Keratinocyte (primary cell): ENCODE data around the gene CDCA3. TPM values are rescaled to one million over a fixed set of nuclear protein-coding genes. Genes with fewer than 3 reads are reported as not detected.

Source experiments
- DNase-seq: peaks from one replicate; pipeline ENCODE4 v3.0.0-alpha.2; 2011; ENCODE audit warnings: low read depth, missing footprints, low spot score
- FAIRE-seq: peaks from 2 replicates; lab custom pipeline; 2011; peaks lifted over from hg19 to GRCh38; lab: Jason Lieb, UNC
- H2AFZ ChIP-seq: 2 replicates; pipeline ENCODE4 v1.6.0; 2012; ENCODE audit warnings: low read length, control low read depth, inconsistent platforms; ENCODE audit not compliant: control insufficient read depth
- H3K27ac ChIP-seq: 2 replicates; pipeline ENCODE4 v1.5.1; 2011; ENCODE audit warnings: low read length; ENCODE audit not compliant: control insufficient read depth, insufficient read depth
- H3K27me3 ChIP-seq: 3 replicates; pipeline ENCODE4 v1.6.0; 2011; ENCODE audit warnings: low read length; ENCODE audit not compliant: control insufficient read depth, insufficient read depth; ENCODE audit errors: extremely low read depth
- H3K36me3 ChIP-seq, 2 experiments: 2 replicates in 1 of 2; 3 replicates in 1 of 2; pipeline ENCODE4 v1.5.1; 2011; ENCODE audit warnings: low read length in 2 of 2, mild to moderate bottlenecking in 1 of 2; ENCODE audit not compliant: control insufficient read depth in 2 of 2, insufficient read depth in 2 of 2; ENCODE audit errors: extremely low read depth in 1 of 2
- H3K4me1 ChIP-seq: 3 replicates; pipeline ENCODE4 v1.5.1; 2011; ENCODE audit warnings: low read length; ENCODE audit not compliant: control insufficient read depth, insufficient read depth; ENCODE audit errors: extremely low read depth
- H3K4me2 ChIP-seq: 3 replicates; pipeline ENCODE4 v1.6.0; 2011; ENCODE audit warnings: low read depth, low read length; ENCODE audit not compliant: control insufficient read depth, insufficient read depth; ENCODE audit errors: extremely low read depth
- H3K4me3 ChIP-seq, 3 experiments: fragments of 200-600 bp in 1 of 3; sonication (generic) in 1 of 3; 2 replicates in 2 of 3; 3 replicates in 1 of 3; pipeline ENCODE4 v1.5.1; 2011 to 2016; ENCODE audit warnings: low read length in 3 of 3, mild to moderate bottlenecking in 3 of 3, control low read depth in 2 of 3, inconsistent platforms in 1 of 3, low read depth in 1 of 3, mixed read lengths in 1 of 3, mixed run types in 1 of 3, moderate library complexity in 1 of 3; ENCODE audit not compliant: control insufficient read depth in 2 of 3, insufficient read depth in 2 of 3; ENCODE audit errors: extremely low read depth in 1 of 3
- H3K79me2 ChIP-seq: 2 replicates; pipeline ENCODE4 v1.6.0; 2012; ENCODE audit warnings: low read length; ENCODE audit not compliant: control insufficient read depth, insufficient read depth
- H3K9ac ChIP-seq: 3 replicates; pipeline ENCODE4 v1.6.0; 2011; ENCODE audit warnings: low read length; ENCODE audit not compliant: control insufficient read depth, insufficient read depth; ENCODE audit errors: extremely low read depth
- H3K9me1 ChIP-seq: 3 replicates; pipeline ENCODE4 v1.6.0; 2011; ENCODE audit warnings: low read length; ENCODE audit not compliant: control insufficient read depth, insufficient read depth; ENCODE audit errors: extremely low read depth
- H3K9me3 ChIP-seq: 2 replicates; pipeline ENCODE4 v1.5.1; 2012; ENCODE audit warnings: low read depth, low read length; ENCODE audit not compliant: control insufficient read depth
- H4K20me1 ChIP-seq: 3 replicates; pipeline ENCODE4 v1.6.0; 2011; ENCODE audit warnings: low read length; ENCODE audit not compliant: control insufficient read depth, insufficient read depth; ENCODE audit errors: extremely low read depth
- EZH2 ChIP-seq: IDR thresholded peaks from one replicate; pipeline ENCODE4 v1.6.1; 2012; ENCODE audit warnings: inconsistent platforms, mild to moderate bottlenecking, low read length, moderate library complexity
- dilution Hi-C: fragments of 300-500 bp; cut with MboI; formaldehyde crosslinking; loops from one replicate; pipeline ENCODE4 v1.7.0; 2020; ENCODE audit warnings: low sequenced_read_pairs; ENCODE audit not compliant: extremely low pct_ligation_motif_present
- polyA plus RNA-seq, 5 experiments: library from polyadenylated mRNA; depleted of rRNA in 3 of 5; stranded (reverse) in 3 of 5; stranded (forward) in 1 of 5; unstranded in 1 of 5; fragments of >200 nt; gene quantifications; 1 replicate in 1 of 5; 2 replicates in 3 of 5; 3 replicates in 1 of 5; pipeline versions ENCODE4 v1.2.1 to v1.2.3, GENCODE V29; 2011 to 2012; ENCODE audit warnings: missing spikeins in 2 of 5, low read depth in 1 of 5, low replicate concordance in 1 of 5
- TF ChIP-seq, protein P1 (sequence below), 3 experiments: IDR thresholded peaks in 1 of 3; conservative IDR thresholded peaks in 1 of 3; optimal IDR thresholded peaks in 1 of 3; 2 replicates in 2 of 3; 3 replicates in 1 of 3; pipeline versions ENCODE3 to v1.5.1; 2011; ENCODE audit warnings: low read length in 3 of 3, mild to moderate bottlenecking in 3 of 3, moderate library complexity in 2 of 3, control low read depth in 1 of 3, inconsistent platforms in 1 of 3; ENCODE audit not compliant: insufficient read depth in 2 of 3; ENCODE audit errors: extremely low read depth in 1 of 3

The CDCA3 gene
- polyA plus RNA-seq, 1 donor (not counting 4 experiments of a cell fraction or from before 2014, with no cell fraction given): 15.0 TPM

DNA sequence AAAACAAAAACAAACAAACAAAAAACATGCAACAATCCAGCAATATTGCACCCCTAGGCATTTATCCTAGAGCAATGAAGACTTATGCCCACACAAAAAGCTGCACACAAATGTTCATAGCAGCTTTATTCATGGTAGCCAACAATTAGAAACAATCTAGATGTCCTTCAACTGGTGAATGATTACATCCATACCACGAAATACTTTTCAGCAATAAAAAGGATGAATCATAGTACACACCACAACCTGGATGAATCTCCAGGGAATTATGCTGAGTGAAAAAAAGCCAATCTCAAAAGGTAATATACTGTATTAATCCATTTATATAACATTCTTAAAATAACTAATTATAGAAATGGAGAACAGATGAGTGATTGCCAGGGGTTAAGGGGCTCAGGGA lies 43.9 kb downstream of the CDCA3 start:
- TF ChIP-seq, protein P1, sequence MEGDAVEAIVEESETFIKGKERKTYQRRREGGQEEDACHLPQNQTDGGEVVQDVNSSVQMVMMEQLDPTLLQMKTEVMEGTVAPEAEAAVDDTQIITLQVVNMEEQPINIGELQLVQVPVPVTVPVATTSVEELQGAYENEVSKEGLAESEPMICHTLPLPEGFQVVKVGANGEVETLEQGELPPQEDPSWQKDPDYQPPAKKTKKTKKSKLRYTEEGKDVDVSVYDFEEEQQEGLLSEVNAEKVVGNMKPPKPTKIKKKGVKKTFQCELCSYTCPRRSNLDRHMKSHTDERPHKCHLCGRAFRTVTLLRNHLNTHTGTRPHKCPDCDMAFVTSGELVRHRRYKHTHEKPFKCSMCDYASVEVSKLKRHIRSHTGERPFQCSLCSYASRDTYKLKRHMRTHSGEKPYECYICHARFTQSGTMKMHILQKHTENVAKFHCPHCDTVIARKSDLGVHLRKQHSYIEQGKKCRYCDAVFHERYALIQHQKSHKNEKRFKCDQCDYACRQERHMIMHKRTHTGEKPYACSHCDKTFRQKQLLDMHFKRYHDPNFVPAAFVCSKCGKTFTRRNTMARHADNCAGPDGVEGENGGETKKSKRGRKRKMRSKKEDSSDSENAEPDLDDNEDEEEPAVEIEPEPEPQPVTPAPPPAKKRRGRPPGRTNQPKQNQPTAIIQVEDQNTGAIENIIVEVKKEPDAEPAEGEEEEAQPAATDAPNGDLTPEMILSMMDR (optimal IDR thresholded peaks at IDR 0.05 in 1 of 3, IDR thresholded peaks at IDR 0.05 in 1 of 3, conservative IDR thresholded peaks at IDR 0.05 in 1 of 3; ENCODE audit: extremely low read depth in 1 of 3, insufficient read depth in 2 of 3, low read length in 3 of 3): no peak
- no peak for TF ChIP-seq EZH2
- FAIRE-seq: no peak
- dilution Hi-C loops: no loop called here
- Histone ChIP-seq H3K4me3 (no peak overlapping the region), H2AFZ (no peak overlapping the region), H3K36me3 (no peaks in the 10 kb centered on the region), H3K9me3 (no peaks in the 10 kb centered on the region), H3K4me1 (no peaks in the 10 kb centered on the region), H3K79me2 (no peaks in the 10 kb centered on the region), H3K27me3 (peaks cover 5% of the 10 kb centered on the region), H4K20me1 (no peaks in the 10 kb centered on the region), H3K4me2 (no peak overlapping the region), H3K27ac (no peak overlapping the region), H3K9me1 (no peaks in the 10 kb centered on the region), H3K9ac (no peak overlapping the region)
- DNase-seq: no peak

DNA sequence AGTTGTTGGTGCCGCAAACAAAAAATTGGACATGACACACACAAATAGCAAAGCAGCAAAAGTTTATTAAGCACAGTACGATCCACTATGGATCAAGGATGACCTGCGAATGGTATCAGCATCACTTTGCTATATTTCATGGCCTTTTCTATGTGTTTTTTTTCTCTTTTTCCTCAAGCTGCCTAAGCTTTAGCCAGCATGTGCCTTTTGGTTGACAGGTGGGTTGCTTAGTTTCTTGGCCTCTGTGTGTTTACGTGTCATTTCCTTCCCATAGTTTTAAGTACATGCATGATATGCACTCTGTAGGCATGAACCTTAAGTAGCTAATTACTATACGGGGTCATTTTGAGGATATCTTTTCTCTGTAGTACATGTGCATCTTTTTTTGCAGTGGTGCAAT lies 51.9 kb downstream of the CDCA3 start:
- H3K9me3 ChIP-seq: no peaks in the 10 kb centered on the region
- no peak overlapping the region for H3K9ac ChIP-seq
- no peaks in the 10 kb centered on the region for H3K36me3 ChIP-seq
- no peaks in the 10 kb centered on the region for H3K79me2 ChIP-seq
- FAIRE-seq: no peak
- H3K27me3 ChIP-seq: peaks cover 14% of the 10 kb centered on the region
- TF ChIP-seq EZH2: no peak
- TF ChIP-seq, protein P1 (optimal IDR thresholded peaks at IDR 0.05 in 1 of 3, IDR thresholded peaks at IDR 0.05 in 1 of 3, conservative IDR thresholded peaks at IDR 0.05 in 1 of 3; ENCODE audit: extremely low read depth in 1 of 3, insufficient read depth in 2 of 3, low read length in 3 of 3): no peak
- no peak overlapping the region for H2AFZ ChIP-seq
- H3K4me1 ChIP-seq: no peaks in the 10 kb centered on the region
- no peaks in the 10 kb centered on the region for H4K20me1 ChIP-seq
- no peak overlapping the region for H3K4me3 ChIP-seq
- dilution Hi-C loops: no loop called here
- H3K4me2 ChIP-seq: no peak overlapping the region
- DNase-seq: no peak
- no peaks in the 10 kb centered on the region for H3K9me1 ChIP-seq
- no peak overlapping the region for H3K27ac ChIP-seq

Other genes with a start within 250 kb of the CDCA3 start
- gene CHD4, start 243.9 kb downstream of the CDCA3 start, polyA plus RNA-seq: 79.7 to 93.1 TPM (median 81.2 TPM) in 3 replicates
- gene LPAR5, start 215.3 kb downstream of the CDCA3 start, polyA plus RNA-seq: 6.7 to 11.7 TPM (median 8.3 TPM) in 3 replicates
- 0.07 to 0.21 TPM (median 0.09 TPM) in 3 replicates for gene ACRBP, start 203.9 kb downstream of the CDCA3 start, polyA plus RNA-seq
- gene ING4, start 188.2 kb downstream of the CDCA3 start, polyA plus RNA-seq: 25.5 to 31.6 TPM (median 30.4 TPM) in 3 replicates
- gene ZNF384, start 161.9 kb downstream of the CDCA3 start, polyA plus RNA-seq: 29.0 to 44.0 TPM (median 29.8 TPM) in 3 replicates
- gene PIANP, start 150.5 kb downstream of the CDCA3 start, polyA plus RNA-seq: not detected in 3 replicates
- 85.4 to 116 TPM (median 85.5 TPM) in 3 replicates for gene COPS7A, start 127.2 kb downstream of the CDCA3 start, polyA plus RNA-seq
- gene MLF2, start 98.1 kb downstream of the CDCA3 start, polyA plus RNA-seq: 317 to 364 TPM (median 335 TPM) in 3 replicates
- 80.6 to 140 TPM (median 119 TPM) in 3 replicates for gene PTMS, start 84.9 kb downstream of the CDCA3 start, polyA plus RNA-seq
- 0.09 to 0.14 TPM (median 0.09 TPM) in 3 replicates for gene LAG3, start 78.8 kb downstream of the CDCA3 start, polyA plus RNA-seq
- 0.01 to 0.05 TPM in 2 of 3 replicates, not detected in the other for gene CD4, start 61.8 kb downstream of the CDCA3 start, polyA plus RNA-seq
- 0.05 to 0.10 TPM (median 0.09 TPM) in 3 replicates for gene GPR162, start 29.5 kb downstream of the CDCA3 start, polyA plus RNA-seq
- 3.9 to 5.7 TPM (median 4.2 TPM) in 3 replicates for gene P3H3, start 22.9 kb downstream of the CDCA3 start, polyA plus RNA-seq
- gene GNB3, start 10.4 kb downstream of the CDCA3 start, polyA plus RNA-seq: 0.41 to 0.94 TPM (median 0.80 TPM) in 3 replicates
- 58.3 to 84.1 TPM (median 67.2 TPM) in 3 replicates for gene USP5, start 864 bp upstream of the CDCA3 start, polyA plus RNA-seq
- gene TPI1, start 16.2 kb upstream of the CDCA3 start, polyA plus RNA-seq: 1,218 to 2,229 TPM (median 1,551 TPM) in 3 replicates
- gene SPSB2, start 22.0 kb upstream of the CDCA3 start, polyA plus RNA-seq: 4.9 to 8.7 TPM (median 5.1 TPM) in 3 replicates
- gene LRRC23, start 53.5 kb upstream of the CDCA3 start, polyA plus RNA-seq: 6.2 to 7.1 TPM (median 6.3 TPM) in 3 replicates
- 0.87 to 1.7 TPM (median 1.1 TPM) in 3 replicates for gene ENO2, start 63.3 kb upstream of the CDCA3 start, polyA plus RNA-seq
- 4.8 to 7.8 TPM (median 6.2 TPM) in 3 replicates for gene ATN1, start 76.7 kb upstream of the CDCA3 start, polyA plus RNA-seq
- not detected in 3 replicates for gene RNU7-1, start 92.5 kb upstream of the CDCA3 start, polyA plus RNA-seq
- gene C12orf57, start 92.7 kb upstream of the CDCA3 start, polyA plus RNA-seq: 121 to 211 TPM (median 137 TPM) in 3 replicates
- 18.7 to 21.0 TPM (median 19.7 TPM) in 3 replicates for gene PTPN6, start 100.1 kb upstream of the CDCA3 start, polyA plus RNA-seq
- gene PHB2, start 119.4 kb upstream of the CDCA3 start, polyA plus RNA-seq: 225 to 270 TPM (median 244 TPM) in 3 replicates
- gene EMG1, start 119.6 kb upstream of the CDCA3 start, polyA plus RNA-seq: 61.6 to 104 TPM (median 76.9 TPM) in 3 replicates
- 51.0 to 69.1 TPM (median 52.0 TPM) in 3 replicates for gene LPCAT3, start 167.2 kb upstream of the CDCA3 start, polyA plus RNA-seq
- gene C1S, start 209.4 kb upstream of the CDCA3 start, polyA plus RNA-seq: 1.9 to 6.0 TPM (median 2.6 TPM) in 3 replicates
- gene C1R, start 241.2 kb upstream of the CDCA3 start, polyA plus RNA-seq: 2.8 to 8.0 TPM (median 3.2 TPM) in 3 replicates